OCI-LY7 (cell line): ENCODE measurements around the gene SART3. TPM values are rescaled to one million over a fixed set of nuclear protein-coding genes. Genes with fewer than 3 reads are reported as not detected.

Experiments used
- BruUV-seq: library from RNA; stranded (reverse); fragments of 400-500 nt; replicated peaks from 2 replicates; lab custom pipeline; 2021; lab: Mats Ljungman, UMichigan
- CTCF ChIA-PET: fragments of 300-600 bp; sonication (Branson Sonifier 250); formaldehyde crosslinking; loops from one replicate; lab custom pipeline; 2022; ENCODE audit warnings: antibody characterized with exemption; ENCODE audit not compliant: unreplicated experiment; lab: Charles Lee
- POLR2A ChIA-PET: fragments of 300-600 bp; sonication (Branson Sonifier 250); formaldehyde crosslinking; loops from one replicate; lab custom pipeline; 2022; ENCODE audit warnings: antibody characterized with exemption; lab: Charles Lee
- DNase-seq: peaks from one replicate; pipeline ENCODE4 v3.0.0-alpha.2; 2015; ENCODE audit warnings: low spot score
- H2AFZ ChIP-seq: fragments of 200-600 bp; sonication (generic), shearing (Covaris generic); 2 replicates; pipeline ENCODE4 v1.6.1; 2014; ENCODE audit warnings: mild to moderate bottlenecking, antibody characterized with exemption, low read length, moderate library complexity
- H3K27ac ChIP-seq: fragments of 200-600 bp; sonication (generic); 2 replicates; pipeline ENCODE4 v1.5.1; 2014; ENCODE audit warnings: mixed run types, low read depth, mild to moderate bottlenecking, moderate library complexity, low read length, inconsistent platforms; ENCODE audit not compliant: poor library complexity, severe bottlenecking
- H3K36me3 ChIP-seq: fragments of 200-600 bp; sonication (generic); 2 replicates; pipeline ENCODE4 v1.6.1; 2014; ENCODE audit warnings: mild to moderate bottlenecking, antibody characterized with exemption, low read length, moderate library complexity, mixed read lengths; ENCODE audit not compliant: insufficient read depth
- H3K4me1 ChIP-seq: fragments of 200-600 bp; sonication (generic); 2 replicates; pipeline ENCODE4 v1.5.1; 2014; ENCODE audit warnings: mild to moderate bottlenecking, low read length; ENCODE audit not compliant: insufficient read depth, poor library complexity, severe bottlenecking
- H3K4me2 ChIP-seq: fragments of 200-600 bp; sonication (generic); 2 replicates; pipeline ENCODE4 v1.6.1; 2014; ENCODE audit warnings: mild to moderate bottlenecking, low read length
- H3K4me3 ChIP-seq: fragments of 200-600 bp; sonication (generic); 2 replicates; pipeline ENCODE4 v1.5.1; 2014; ENCODE audit warnings: mild to moderate bottlenecking, low read depth, low read length; ENCODE audit not compliant: poor library complexity, severe bottlenecking
- H3K79me2 ChIP-seq: fragments of 200-600 bp; sonication (generic); 2 replicates; pipeline ENCODE4 v1.6.1; 2016; ENCODE audit warnings: low read depth, mild to moderate bottlenecking, low read length, moderate library complexity, mixed read lengths; ENCODE audit not compliant: insufficient read depth
- H3K9me2 ChIP-seq: fragments of 200-600 bp; sonication (generic); 2 replicates; pipeline ENCODE4 v1.6.1; 2016; ENCODE audit warnings: mild to moderate bottlenecking, low read length, mixed read lengths; ENCODE audit not compliant: insufficient read depth
- H3K9me3 ChIP-seq: fragments of 200-600 bp; sonication (generic); 2 replicates; pipeline ENCODE4 v1.6.1; 2014; ENCODE audit warnings: mild to moderate bottlenecking, mixed run types, low read length, mixed read lengths
- H4K20me1 ChIP-seq: fragments of 200-600 bp; sonication (generic); 2 replicates; pipeline ENCODE4 v1.6.1; 2014; ENCODE audit warnings: mild to moderate bottlenecking, antibody characterized with exemption, low read length, moderate library complexity, mixed read lengths; ENCODE audit not compliant: insufficient read depth
- CTCF ChIP-seq: fragments of 200-600 bp; sonication (generic); conservative IDR thresholded peaks from 2 replicates; pipeline ENCODE4 v1.5.1; 2014; ENCODE audit warnings: mild to moderate bottlenecking, antibody characterized with exemption, low read length, moderate library complexity, mixed read lengths
- EZH2phosphoT487 ChIP-seq: fragments of 200-600 bp; sonication (generic); IDR thresholded peaks from 2 replicates; pipeline ENCODE4 v1.6.1; 2018; ENCODE audit warnings: low read depth, borderline replicate concordance, mild to moderate bottlenecking, mixed run types, antibody characterized with exemption, low read length, moderate library complexity, mixed read lengths
- intact Hi-C: fragments of 100-400 bp; cut with micrococcal nuclease; formaldehyde crosslinking; loops from one replicate; pipeline ENCODE4 v1.10.0; 2022; ENCODE audit not compliant: unreplicated experiment
- total RNA-seq, 2 experiments: library from RNA; depleted of rRNA in 1 of 2; stranded (reverse); fragments of >200 nt in 1 of 2; shearing (Covaris generic) in 1 of 2; gene quantifications; 2 replicates each; pipeline ENCODE4 v1.2.3, GENCODE V29; 2014 to 2022

SART3 gene
- total RNA-seq, 2 experiments from 2014 or later = 143 to 211 TPM

DNA sequence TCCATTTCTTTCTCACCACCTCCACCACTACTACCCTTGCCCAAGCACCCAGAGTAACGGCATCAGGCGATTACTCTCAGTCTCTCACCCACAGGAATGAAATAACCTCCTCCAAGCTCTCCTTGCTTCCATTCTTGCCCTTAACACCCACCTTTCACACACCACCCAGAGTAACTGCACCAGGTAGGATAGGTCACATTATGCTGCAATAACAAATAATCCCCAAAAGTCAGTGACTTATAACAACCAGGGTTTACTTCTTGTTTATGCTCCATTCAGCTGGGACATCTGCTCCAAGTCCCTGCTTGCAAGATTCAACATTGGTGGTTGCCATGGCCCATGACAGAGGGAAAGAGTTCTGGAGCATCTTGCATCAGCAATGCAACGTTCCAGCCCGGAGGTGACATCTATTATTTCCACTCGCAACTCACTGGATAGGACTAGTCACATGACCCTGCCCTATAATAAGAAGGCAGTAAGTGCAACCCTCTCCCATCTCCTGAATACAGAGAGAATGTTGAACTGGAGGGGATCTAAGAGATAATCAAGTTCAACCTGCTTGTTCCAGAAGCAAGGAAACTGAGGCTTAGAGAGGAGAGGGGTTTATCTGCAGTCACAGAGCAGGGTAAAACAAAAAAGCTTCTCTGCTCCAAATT lies 87.4 kb downstream of the SART3 start:
- Histone ChIP-seq H3K9me3 (no peaks in the 10 kb centered on the region), H4K20me1 (no peaks in the 10 kb centered on the region), H3K79me2 (no peaks in the 10 kb centered on the region), H3K27ac (no peak overlapping the region), H3K36me3 (no peaks in the 10 kb centered on the region), H3K4me1 (no peaks in the 10 kb centered on the region), H3K4me3 (no peak overlapping the region), H3K4me2 (no peak overlapping the region), H2AFZ (no peak overlapping the region), H3K9me2 (no peaks in the 10 kb centered on the region)
- TF ChIP-seq CTCF (no peak), EZH2phosphoT487 (no peak)
- POLR2A ChIA-PET = no interaction called here
- CTCF ChIA-PET = no interaction called here
- intact Hi-C loops = no loop called here
- DNase-seq = no peak
- BruUV-seq = no TSS peak

Other genes starting within 250 kb of the SART3 start
- gene CMKLR1, start 221.9 kb downstream of the SART3 start, total RNA-seq (2014; rRNA removed; shearing (Covaris generic)) = not detected in 2 replicates
- gene CMKLR1, start 221.9 kb downstream of the SART3 start, total RNA-seq (2022) = not detected in 2 replicates
- 8.4 and 13.1 TPM in 2 replicates for gene FICD, start 45.9 kb downstream of the SART3 start, total RNA-seq (2014; rRNA removed; shearing (Covaris generic))
- 9.0 and 9.9 TPM in 2 replicates for gene FICD, start 45.9 kb downstream of the SART3 start, total RNA-seq (2022)
- 137 and 146 TPM in 2 replicates for gene ISCU, start 1.4 kb upstream of the SART3 start, total RNA-seq (2014; rRNA removed; shearing (Covaris generic))
- 123 and 130 TPM in 2 replicates for gene ISCU, start 1.4 kb upstream of the SART3 start, total RNA-seq (2022)
- not detected in 2 replicates for gene TMEM119, start 36.9 kb upstream of the SART3 start, total RNA-seq (2014; rRNA removed; shearing (Covaris generic))
- not detected in 2 replicates for gene TMEM119, start 36.9 kb upstream of the SART3 start, total RNA-seq (2022)
- 16.9 and 20.0 TPM in 2 replicates for gene SELPLG, start 72.7 kb upstream of the SART3 start, total RNA-seq (2014; rRNA removed; shearing (Covaris generic))
- 21.0 and 25.3 TPM in 2 replicates for gene SELPLG, start 72.7 kb upstream of the SART3 start, total RNA-seq (2022)
- gene CORO1C, start 170.3 kb upstream of the SART3 start, total RNA-seq (2014; rRNA removed; shearing (Covaris generic)) = 74.7 and 76.3 TPM in 2 replicates
- gene CORO1C, start 170.3 kb upstream of the SART3 start, total RNA-seq (2022) = 127 and 148 TPM in 2 replicates